HG02588 (cell line): Measurements from ENCODE around the gene DOC2B.
"Not testable (repeated sequence)": the region's sequence is repeated elsewhere in the genome, so short reads cannot be mapped to it uniquely, and the experiment has no call there.

Source experiments
- ATAC-seq: cut with Tn5 transposase; IDR thresholded peaks from one replicate; pipeline ENCODE4 v1.9.1; 2021; ENCODE audit warnings: mild to moderate bottlenecking, moderate library complexity; ENCODE audit not compliant: unreplicated experiment

DOC2B gene

GRCh38 chr17:181245-182049 is at the start of gene DOC2B:
Gene DOC2B, minus strand, starts transcription at chr17:181650. Its CDS starts 171 bp downstream, at chr17:181479.
- no peak for ATAC-seq

GRCh38 chr17:230395-230770 is 48.9 kb upstream of the DOC2B start:
- ATAC-seq: no peak

GRCh38 chr17:229709-230394 is 48.4 kb upstream of the DOC2B start:
- no peak for ATAC-seq

- ATAC-seq: no peak
These were observed 47.7 kb upstream of the DOC2B start for GRCh38 chr17:228951-229708.

- no peak for ATAC-seq
These were observed 46.6 kb upstream of the DOC2B start for GRCh38 chr17:227946-228615.

GRCh38 chr17:227078-227945 is 45.9 kb upstream of the DOC2B start:
- ATAC-seq: no peak

- ATAC-seq: no peak
These were observed 44.9 kb upstream of the DOC2B start for GRCh38 chr17:226108-227077.

- ATAC-seq: no peak
These were observed 44.1 kb upstream of the DOC2B start for GRCh38 chr17:225551-225950.

- ATAC-seq: not testable (repeated sequence)
These were observed 43.1 kb upstream of the DOC2B start for GRCh38 chr17:224576-224975.

GRCh38 chr17:223723-224471 is 42.4 kb upstream of the DOC2B start:
- no peak for ATAC-seq

- no peak for ATAC-seq
These were observed 40.7 kb upstream of the DOC2B start for GRCh38 chr17:222172-222571.

- no peak for ATAC-seq
These were observed 38.2 kb upstream of the DOC2B start for GRCh38 chr17:219696-220095.

- no peak for ATAC-seq
These were observed 37.1 kb upstream of the DOC2B start for GRCh38 chr17:218432-219110.

GRCh38 chr17:216625-217024 is 35.2 kb upstream of the DOC2B start:
- no peak for ATAC-seq

GRCh38 chr17:215563-216478 is 34.4 kb upstream of the DOC2B start:
- not testable (repeated sequence) for ATAC-seq

GRCh38 chr17:214881-215331 is 33.5 kb upstream of the DOC2B start:
- ATAC-seq: no peak
